Endothelial cell of umbilical vein (primary cell): ENCODE measurements around the gene SLC2A6. TPM values are rescaled to one million over a fixed set of nuclear protein-coding genes. Genes with fewer than 3 reads are reported as not detected.

ENCODE experiments used
- BruUV-seq: library from RNA; stranded (reverse); fragments of 400-500 nt; replicated peaks from 2 replicates; lab custom pipeline; 2021; lab: Mats Ljungman, UMichigan
- CTCF ChIA-PET: fragments of 300-600, 350-600 bp; sonication (Branson Sonifier 250); formaldehyde crosslinking; loops from one replicate; lab custom pipeline; 2021; ENCODE audit warnings: antibody characterized with exemption, inconsistent platforms; lab: Charles Lee
- POLR2A ChIA-PET: fragments of 300-600, 350-600 bp; sonication (Branson Sonifier 250); formaldehyde crosslinking; loops from one replicate; lab custom pipeline; 2021; ENCODE audit warnings: antibody characterized with exemption, inconsistent platforms; lab: Charles Lee
- DNase-seq: peaks from one replicate; pipeline ENCODE4 v3.0.0-alpha.2; 2011; ENCODE audit warnings: low read depth, low spot score
- FAIRE-seq: peaks from 2 replicates; lab custom pipeline; 2011; peaks lifted over from hg19 to GRCh38; lab: Jason Lieb, UNC
- H2AFZ ChIP-seq: 2 replicates; pipeline ENCODE4 v1.6.0; 2012; ENCODE audit warnings: low read depth, low read length, control low read depth, inconsistent platforms
- H3K27ac ChIP-seq: 2 replicates; pipeline ENCODE4 v1.5.1; 2011; ENCODE audit warnings: low read depth, mild to moderate bottlenecking, control low read depth, low read length, moderate library complexity; ENCODE audit not compliant: insufficient read depth
- H3K27me3 ChIP-seq, 2 experiments: 2 replicates each; pipeline versions ENCODE4 v1.6.0 to v1.6.1; 2011; ENCODE audit warnings: low read length in 2 of 2, mixed read lengths in 1 of 2; ENCODE audit not compliant: control insufficient read depth in 2 of 2, insufficient read depth in 2 of 2
- H3K36me3 ChIP-seq, 2 experiments: 2 replicates in 1 of 2; 3 replicates in 1 of 2; pipeline ENCODE4 v1.5.1; 2011; ENCODE audit warnings: low read length in 2 of 2, mild to moderate bottlenecking in 1 of 2, moderate library complexity in 1 of 2; ENCODE audit not compliant: control insufficient read depth in 2 of 2, insufficient read depth in 2 of 2; ENCODE audit errors: extremely low read depth in 1 of 2
- H3K4me1 ChIP-seq: 3 replicates; pipeline ENCODE4 v1.5.1; 2011; ENCODE audit warnings: mild to moderate bottlenecking, low read length; ENCODE audit not compliant: control insufficient read depth, insufficient read depth; ENCODE audit errors: extremely low read depth
- H3K4me2 ChIP-seq: 2 replicates; pipeline ENCODE4 v1.6.1; 2011; ENCODE audit warnings: low read length, control low read depth, mixed read lengths; ENCODE audit not compliant: insufficient read depth
- H3K4me3 ChIP-seq, 3 experiments: fragments of 200-600 bp in 1 of 3; sonication (generic), shearing (Covaris generic) in 1 of 3; replicated peaks in 1 of 3; 2 replicates each; pipeline ENCODE4 v1.5.1; 2011 to 2016; ENCODE audit warnings: control low read depth in 3 of 3, low read length in 3 of 3, mild to moderate bottlenecking in 2 of 3, inconsistent platforms in 1 of 3, low read depth in 1 of 3, moderate library complexity in 1 of 3; ENCODE audit not compliant: insufficient read depth in 1 of 3
- H3K79me2 ChIP-seq: 2 replicates; pipeline ENCODE4 v1.6.0; 2012; ENCODE audit warnings: low read length, inconsistent platforms; ENCODE audit not compliant: control insufficient read depth, insufficient read depth
- H3K9ac ChIP-seq: replicated peaks from 2 replicates; pipeline ENCODE3; 2011; ENCODE audit warnings: low read length, control low read depth; ENCODE audit not compliant: insufficient read depth; ENCODE audit errors: extremely low read depth
- H3K9me1 ChIP-seq: replicated peaks from 3 replicates; pipeline ENCODE4 v1.6.0; 2011; ENCODE audit warnings: mild to moderate bottlenecking, low read length; ENCODE audit not compliant: control insufficient read depth, insufficient read depth; ENCODE audit errors: extremely low read depth
- H3K9me3 ChIP-seq: replicated peaks from 2 replicates; pipeline ENCODE4 v1.5.1; 2012; ENCODE audit warnings: low read length, inconsistent platforms; ENCODE audit not compliant: control insufficient read depth, insufficient read depth
- H4K20me1 ChIP-seq: replicated peaks from 2 replicates; pipeline ENCODE3; 2011; ENCODE audit warnings: mild to moderate bottlenecking, low read length; ENCODE audit not compliant: control insufficient read depth, insufficient read depth; ENCODE audit errors: extremely low read depth
- CTCF ChIP-seq, 2 donors: IDR thresholded peaks; 1 replicate in 1 of 2; 2 replicates in 1 of 2; pipeline ENCODE4 v1.5.1; 2011; ENCODE audit warnings: low read length in 2 of 2, mild to moderate bottlenecking in 2 of 2, moderate library complexity in 2 of 2, control low read depth in 1 of 2, inconsistent platforms in 1 of 2, low read depth in 1 of 2; ENCODE audit not compliant: insufficient read depth in 1 of 2; ENCODE audit errors: extremely low read depth in 1 of 2
- EZH2 ChIP-seq: IDR thresholded peaks from 2 replicates; pipeline ENCODE4 v1.6.1; 2012; ENCODE audit warnings: borderline replicate concordance, low read depth, mild to moderate bottlenecking, moderate library complexity, low read length, inconsistent platforms; ENCODE audit not compliant: severe bottlenecking
- FOS ChIP-seq: IDR thresholded peaks from 2 replicates; pipeline ENCODE4 v1.6.1; 2011; ENCODE audit warnings: mild to moderate bottlenecking, low read length, moderate library complexity, borderline replicate concordance; ENCODE audit not compliant: insufficient read depth
- GATA2 ChIP-seq: IDR thresholded peaks from 2 replicates; pipeline ENCODE4 v1.7.0; 2011; ENCODE audit warnings: low read depth, mild to moderate bottlenecking, moderate library complexity, mixed read lengths, low read length; ENCODE audit not compliant: insufficient read length, insufficient read depth
- JUN ChIP-seq: IDR thresholded peaks from 2 replicates; pipeline ENCODE4 v1.6.1; 2011; ENCODE audit warnings: borderline replicate concordance, low read depth; ENCODE audit not compliant: insufficient read length, insufficient read depth
- MYC ChIP-seq: IDR thresholded peaks from one replicate; pipeline ENCODE4 v1.6.1; 2011; ENCODE audit warnings: mild to moderate bottlenecking, low read depth, low read length
- POLR2A ChIP-seq: IDR thresholded peaks from 2 replicates; pipeline ENCODE4 v1.6.1; 2012; ENCODE audit warnings: low read depth, mild to moderate bottlenecking, control low read depth, low read length
- POLR2AphosphoS5 ChIP-seq: IDR thresholded peaks from 2 replicates; pipeline ENCODE4 v1.6.1; 2012; ENCODE audit warnings: low read depth, mild to moderate bottlenecking, control low read depth, low read length, moderate library complexity; ENCODE audit not compliant: insufficient read depth
- dilution Hi-C: fragments of 300-500 bp; cut with MboI; formaldehyde crosslinking; loops from one replicate; pipeline ENCODE4 v1.15.0; 2019; ENCODE audit warnings: low sequenced_read_pairs; ENCODE audit not compliant: extremely low pct_ligation_motif_present
- intact Hi-C: fragments of 100-400 bp; cut with micrococcal nuclease; formaldehyde crosslinking; loops from one replicate; pipeline ENCODE4 v1.10.0; 2022
- polyA plus RNA-seq, 4 experiments: library from polyadenylated mRNA; depleted of rRNA in 3 of 4; stranded (reverse) in 3 of 4; unstranded in 1 of 4; fragments of >200 nt; gene quantifications; 2 replicates each; pipeline versions ENCODE4 v1.2.1 to v1.2.3, GENCODE V29; 2011 to 2012; ENCODE audit warnings: missing spikeins in 1 of 4
- total RNA-seq: library from RNA; stranded (reverse); gene quantifications from 2 replicates; pipeline ENCODE4 v1.2.3, GENCODE V29; 2021

The SLC2A6 gene
- total and polyA plus RNA-seq, 2 donors (not counting 3 experiments of a cell fraction or from before 2014, with no cell fraction given): 35.7 to 39.6 TPM

GRCh38 chr9:133508046-133508445 lies 29.1 kb upstream of the SLC2A6 start:
- Histone ChIP-seq H3K9ac (no peak overlapping the region), H3K27ac (no peak overlapping the region), H4K20me1 (no peaks in the 10 kb centered on the region), H2AFZ (no peak overlapping the region), H3K4me2 (no peak overlapping the region), H3K4me3 (no peak overlapping the region), H3K9me3 (no peaks in the 10 kb centered on the region), H3K79me2 (no peaks in the 10 kb centered on the region), H3K4me1 (no peaks in the 10 kb centered on the region), H3K27me3 (peaks cover 0 to 3% of the 10 kb centered on the region in 2 experiments), H3K36me3 (no peaks in the 10 kb centered on the region), H3K9me1 (no peaks in the 10 kb centered on the region)
- intact Hi-C loops (no loop called here), dilution Hi-C loops (no loop called here)
- no peak for TF ChIP-seq CTCF (IDR thresholded peaks at IDR 0.05; ENCODE audit: extremely low read depth in 1 of 2, insufficient read depth in 1 of 2, low read depth in 1 of 2, low read length in 2 of 2)
- no peak for TF ChIP-seq GATA2
- TF ChIP-seq JUN: no peak
- TF ChIP-seq MYC: no peak
- TF ChIP-seq EZH2: no peak
- no peak for TF ChIP-seq POLR2AphosphoS5
- TF ChIP-seq POLR2A: no peak
- no peak for TF ChIP-seq FOS
- ChIA-PET POLR2A (no interaction called here), CTCF (no interaction called here)
- BruUV-seq: no TSS peak
- FAIRE-seq: no peak
- DNase-seq: no peak
